Natural killer cell (primary cell): ENCODE data around the gene YAP1. TPM values are rescaled to one million over a fixed set of nuclear protein-coding genes. Genes with fewer than 3 reads are reported as not detected.
"Not testable (repeated sequence)": the region's sequence is repeated elsewhere in the genome, so short reads cannot be mapped to it uniquely, and the experiment has no call there.

Experiments
- ATAC-seq, 3 donors: fragments of 150-1000 bp in 2 of 3; fragments of 200-7000 bp in 1 of 3; cut with Tn5 transposase; 1 replicate in 1 of 3; 2 replicates in 2 of 3; pipeline ENCODE4 v1.10.0; 2021; ENCODE audit warnings: mild to moderate bottlenecking in 2 of 3, moderate library complexity in 2 of 3
- DNase-seq, 2 donors: peaks; one replicate each; pipeline versions ENCODE4 v3.0.0 to v3.0.0-alpha.2; 2013 to 2021; ENCODE audit warnings: mixed read lengths in 1 of 2
- H3K27ac ChIP-seq: one replicate; pipeline ENCODE4 v1.5.1; 2013; ENCODE audit warnings: mild to moderate bottlenecking, low read length
- H3K27me3 ChIP-seq: one replicate; pipeline ENCODE4 v1.6.1; 2013; ENCODE audit warnings: low read length; ENCODE audit not compliant: control insufficient read depth, insufficient read depth
- H3K36me3 ChIP-seq: one replicate; pipeline ENCODE4 v1.6.1; 2013; ENCODE audit warnings: low read length; ENCODE audit not compliant: control insufficient read depth, insufficient read depth
- H3K4me1 ChIP-seq: one replicate; pipeline ENCODE4 v1.6.1; 2013; ENCODE audit warnings: low read length; ENCODE audit not compliant: control insufficient read depth, insufficient read depth
- H3K4me3 ChIP-seq: one replicate; pipeline ENCODE4 v1.5.1; 2013; ENCODE audit warnings: low read length
- H3K9me3 ChIP-seq: one replicate; pipeline ENCODE4 v1.6.1; 2013; ENCODE audit warnings: low read length; ENCODE audit not compliant: control insufficient read depth, insufficient read depth
- H3K27ac Mint-ChIP-seq, 2 donors: one replicate each; pipeline ENCODE4 v1.8.0; 2022; ENCODE audit warnings: mild to moderate bottlenecking in 2 of 2, mixed read lengths in 2 of 2, moderate library complexity in 1 of 2
- H3K27me3 Mint-ChIP-seq, 2 donors: one replicate each; pipeline ENCODE4 v1.8.0; 2022; ENCODE audit warnings: low read depth in 2 of 2, mixed read lengths in 2 of 2
- H3K36me3 Mint-ChIP-seq: one replicate; pipeline ENCODE4 v1.8.0; 2022; ENCODE audit warnings: mixed read lengths
- H3K4me1 Mint-ChIP-seq, 2 donors: one replicate each; pipeline ENCODE4 v1.8.0; 2022; ENCODE audit warnings: mixed read lengths in 2 of 2
- H3K4me3 Mint-ChIP-seq: one replicate; pipeline ENCODE4 v1.8.0; 2022; ENCODE audit warnings: mild to moderate bottlenecking, moderate library complexity, mixed read lengths
- H3K9me3 Mint-ChIP-seq, 2 donors: one replicate each; pipeline ENCODE4 v1.8.0; 2022; ENCODE audit warnings: mixed read lengths in 2 of 2
- WGBS: methylation state at CpG from one replicate; pipeline ENCODE4 v1.1.7; 2013; ENCODE audit warnings: missing lambda C conversion rate; ENCODE audit not compliant: insufficient coverage; 5-methylcytosine and 5-hydroxymethylcytosine counted together
- intact Hi-C: fragments of 100-400 bp; cut with micrococcal nuclease; formaldehyde crosslinking; loops from one replicate; pipeline ENCODE4 v1.14.2; 2022
- total RNA-seq, 4 donors: library from RNA; stranded (reverse); fragments of 120-200 nt in 1 of 4; gene quantifications; one replicate each; pipeline versions ENCODE4 v1.2.3 to v1.2.4, GENCODE V29; 2013 to 2022
- TF ChIP-seq, protein P1 (sequence below): fragments of 200-600 bp; IDR thresholded peaks from one replicate; pipeline ENCODE4 v1.8.0; 2022; ENCODE audit warnings: antibody characterized with exemption

Gene YAP1
- total RNA-seq, 3 donors from 2014 or later (not counting 1 experiment from before 2014, with no cell fraction given): not detected

- ATAC-seq: no peak
- Histone ChIP-seq H3K27ac (no peak overlapping the region), H3K36me3 (no peaks in the 10 kb centered on the region), H3K9me3 (no peaks in the 10 kb centered on the region), H3K27me3 (no peaks in the 10 kb centered on the region), H3K4me1 (no peaks in the 10 kb centered on the region), H3K4me3 (no peak overlapping the region)
- no peaks in the 10 kb centered on the region for H3K36me3 Mint-ChIP-seq
- DNase-seq: no peak
- no peak overlapping the region for H3K27ac Mint-ChIP-seq
- intact Hi-C loops: no loop called here
- TF ChIP-seq, protein P1, sequence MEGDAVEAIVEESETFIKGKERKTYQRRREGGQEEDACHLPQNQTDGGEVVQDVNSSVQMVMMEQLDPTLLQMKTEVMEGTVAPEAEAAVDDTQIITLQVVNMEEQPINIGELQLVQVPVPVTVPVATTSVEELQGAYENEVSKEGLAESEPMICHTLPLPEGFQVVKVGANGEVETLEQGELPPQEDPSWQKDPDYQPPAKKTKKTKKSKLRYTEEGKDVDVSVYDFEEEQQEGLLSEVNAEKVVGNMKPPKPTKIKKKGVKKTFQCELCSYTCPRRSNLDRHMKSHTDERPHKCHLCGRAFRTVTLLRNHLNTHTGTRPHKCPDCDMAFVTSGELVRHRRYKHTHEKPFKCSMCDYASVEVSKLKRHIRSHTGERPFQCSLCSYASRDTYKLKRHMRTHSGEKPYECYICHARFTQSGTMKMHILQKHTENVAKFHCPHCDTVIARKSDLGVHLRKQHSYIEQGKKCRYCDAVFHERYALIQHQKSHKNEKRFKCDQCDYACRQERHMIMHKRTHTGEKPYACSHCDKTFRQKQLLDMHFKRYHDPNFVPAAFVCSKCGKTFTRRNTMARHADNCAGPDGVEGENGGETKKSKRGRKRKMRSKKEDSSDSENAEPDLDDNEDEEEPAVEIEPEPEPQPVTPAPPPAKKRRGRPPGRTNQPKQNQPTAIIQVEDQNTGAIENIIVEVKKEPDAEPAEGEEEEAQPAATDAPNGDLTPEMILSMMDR: no peak
- no peaks in the 10 kb centered on the region for H3K4me1 Mint-ChIP-seq
- H3K9me3 Mint-ChIP-seq: no peaks in the 10 kb centered on the region
- no peak overlapping the region for H3K4me3 Mint-ChIP-seq
- 94% methylated on average over 3 of the region's 4 CpGs for WGBS
- H3K27me3 Mint-ChIP-seq: peaks cover 0 to 7% of the 10 kb centered on the region in 2 donors
Measured at GRCh38 chr11:102256251-102256650, 146.0 kb downstream of the YAP1 start.

- Histone ChIP-seq H3K9me3 (no peaks in the 10 kb centered on the region), H3K27ac (no peak overlapping the region), H3K4me3 (no peak overlapping the region), H3K36me3 (no peaks in the 10 kb centered on the region), H3K4me1 (no peaks in the 10 kb centered on the region), H3K27me3 (no peaks in the 10 kb centered on the region)
- Mint-ChIP-seq H3K4me3 (no peak overlapping the region), H3K27me3 (peaks cover 4 to 16% of the 10 kb centered on the region in 2 donors), H3K4me1 (no peaks in the 10 kb centered on the region), H3K9me3 (no peaks in the 10 kb centered on the region), H3K36me3 (no peaks in the 10 kb centered on the region), H3K27ac (no peak overlapping the region)
- intact Hi-C loops: no loop called here
- DNase-seq (no peak), ATAC-seq (no peak)
- TF ChIP-seq, protein P1: no peak
- no CpG with 5 or more reads among the region's 2 CpGs for WGBS
Measured at GRCh38 chr11:102260241-102260640, 150.0 kb downstream of the YAP1 start.

DNA sequence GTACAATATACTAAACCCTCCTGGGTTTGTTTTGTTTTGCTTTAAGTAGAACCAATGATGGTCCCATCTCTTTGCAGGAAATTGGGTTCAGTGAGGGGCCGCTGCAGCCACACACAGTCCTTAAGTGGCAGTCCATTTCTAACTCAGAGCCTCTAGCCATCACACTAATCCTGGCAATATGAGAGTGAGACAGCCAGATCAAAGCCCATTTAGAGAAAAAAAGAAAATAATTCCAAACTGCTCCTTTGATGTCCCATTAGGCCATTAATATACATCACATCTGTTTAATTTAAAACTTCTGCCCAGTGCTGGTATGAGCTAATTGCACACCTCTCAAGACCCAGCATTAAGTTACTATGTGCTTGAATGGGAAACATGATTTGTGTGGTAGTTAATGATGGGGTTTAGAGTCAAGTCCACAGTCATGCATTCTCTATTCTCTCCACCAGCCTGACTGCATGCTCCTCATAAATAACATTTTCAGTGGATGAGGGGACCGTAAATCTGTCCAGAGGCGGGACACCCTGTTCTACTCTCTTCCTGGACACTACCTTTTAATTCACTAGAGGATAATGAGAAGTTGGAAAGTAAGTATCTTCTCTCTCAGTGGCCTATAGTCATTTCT lies 153.2 kb downstream of the YAP1 start:
- intact Hi-C loops: no loop called here
- Histone ChIP-seq H3K4me1 (peaks cover 4% of the 10 kb centered on the region), H3K4me3 (no peak overlapping the region), H3K36me3 (no peaks in the 10 kb centered on the region), H3K27ac (no peak overlapping the region), H3K27me3 (no peaks in the 10 kb centered on the region), H3K9me3 (no peaks in the 10 kb centered on the region)
- DNase-seq (no peak), ATAC-seq (no peak)
- Mint-ChIP-seq H3K36me3 (no peaks in the 10 kb centered on the region), H3K4me1 (peaks cover 0 to 6% of the 10 kb centered on the region in 2 donors), H3K27ac (no peak overlapping the region), H3K9me3 (no peaks in the 10 kb centered on the region), H3K4me3 (no peak overlapping the region), H3K27me3 (peaks cover 14 to 21% of the 10 kb centered on the region in 2 donors)
- 100% methylated on average over 1 of the region's 3 CpGs for WGBS
- TF ChIP-seq, protein P1: no peak

- H3K9me3 Mint-ChIP-seq, H3K36me3 Mint-ChIP-seq, DNase-seq, H3K4me3 Mint-ChIP-seq, ATAC-seq, H3K27ac Mint-ChIP-seq, H3K4me3 ChIP-seq, intact Hi-C loops, H3K9me3 ChIP-seq, H3K27me3 ChIP-seq, H3K36me3 ChIP-seq, H3K27ac ChIP-seq: not testable (repeated sequence)
- peaks cover 8 to 13% of the 10 kb centered on the region in 2 donors for H3K4me1 Mint-ChIP-seq
- H3K27me3 Mint-ChIP-seq: peaks cover 21 to 31% of the 10 kb centered on the region in 2 donors
- peaks cover 11% of the 10 kb centered on the region for H3K4me1 ChIP-seq
- WGBS: 85% methylated on average over 1 of the region's 5 CpGs
Measured at GRCh38 chr11:102264704-102265103, 154.5 kb downstream of the YAP1 start.
